ENCODE data around the gene UMAD1. TPM values are rescaled to one million over a fixed set of nuclear protein-coding genes. Genes with fewer than 3 reads are reported as not detected.

The UMAD1 gene
- total RNA-seq, 4 donors from 2014 or later: 15.2 to 28.2 (median 18.7) TPM

GRCh38 chr7:7699970-7700369 is 59.4 kb downstream of the UMAD1 start:
- Histone ChIP-seq H3K36me3 (no peaks in the 10 kb centered on the region), H3K27me3 (no peaks in the 10 kb centered on the region), H3K9me3 (no peaks in the 10 kb centered on the region), H3K4me3 (no peak overlapping the region), H3K27ac (no peak overlapping the region), H3K4me1 (no peaks in the 10 kb centered on the region)
- TF ChIP-seq POLR2A (IDR thresholded peaks at IDR 0.05) (no peak), CTCF (IDR thresholded peaks at IDR 0.05) (no peak)
- no peak for DNase-seq

GRCh38 chr7:7701527-7701926 is 61.0 kb downstream of the UMAD1 start:
- DNase-seq: no peak
- H3K4me1 ChIP-seq: no peaks in the 10 kb centered on the region
- no peak overlapping the region for H3K27ac ChIP-seq
- no peak for TF ChIP-seq CTCF (IDR thresholded peaks at IDR 0.05)
- no peak for TF ChIP-seq POLR2A (IDR thresholded peaks at IDR 0.05)
- no peaks in the 10 kb centered on the region for H3K36me3 ChIP-seq
- no peak overlapping the region for H3K4me3 ChIP-seq
- H3K27me3 ChIP-seq: no peaks in the 10 kb centered on the region
- H3K9me3 ChIP-seq: no peaks in the 10 kb centered on the region

- H3K4me3 ChIP-seq: no peak overlapping the region
- no peak overlapping the region for H3K27ac ChIP-seq
- H3K4me1 ChIP-seq: no peaks in the 10 kb centered on the region
Observed at GRCh38 chr7:7702826-7703225, 62.3 kb downstream of the UMAD1 start.

GRCh38 chr7:7703427-7703826 is 62.9 kb downstream of the UMAD1 start:
- Histone ChIP-seq H3K36me3 (no peaks in the 10 kb centered on the region), H3K4me1 (no peaks in the 10 kb centered on the region), H3K27ac (no peak overlapping the region), H3K27me3 (no peaks in the 10 kb centered on the region), H3K4me3 (peak overlapping the region in 2 of 4 donors; percentile 26 to 35), H3K9me3 (no peaks in the 10 kb centered on the region)
- TF ChIP-seq POLR2A (IDR thresholded peaks at IDR 0.05): no peak
- TF ChIP-seq CTCF (IDR thresholded peaks at IDR 0.05): no peak
- DNase-seq: peak in 1 of 3 donors; percentile 54

More at GRCh38 chr7:7702826-7703225, 62.3 kb downstream of the UMAD1 start:
- no peak for DNase-seq
- Histone ChIP-seq H3K27me3 (no peaks in the 10 kb centered on the region), H3K9me3 (no peaks in the 10 kb centered on the region), H3K36me3 (no peaks in the 10 kb centered on the region)
- TF ChIP-seq POLR2A (IDR thresholded peaks at IDR 0.05) (no peak), CTCF (IDR thresholded peaks at IDR 0.05) (no peak)

GRCh38 chr7:7704867-7705266 is 64.3 kb downstream of the UMAD1 start:
- no peaks in the 10 kb centered on the region for H3K9me3 ChIP-seq
- H3K27me3 ChIP-seq: no peaks in the 10 kb centered on the region
- no peak overlapping the region for H3K4me3 ChIP-seq
- no peaks in the 10 kb centered on the region for H3K4me1 ChIP-seq
- TF ChIP-seq CTCF (IDR thresholded peaks at IDR 0.05) (no peak), POLR2A (IDR thresholded peaks at IDR 0.05) (no peak)
- no peak overlapping the region for H3K27ac ChIP-seq
- no peak for DNase-seq
- no peaks in the 10 kb centered on the region for H3K36me3 ChIP-seq

GRCh38 chr7:7705318-7705717 is 64.8 kb downstream of the UMAD1 start:
- TF ChIP-seq POLR2A (IDR thresholded peaks at IDR 0.05) (no peak), CTCF (IDR thresholded peaks at IDR 0.05) (no peak)
- H3K27ac ChIP-seq: no peak overlapping the region
- DNase-seq: no peak
- H3K36me3 ChIP-seq: no peaks in the 10 kb centered on the region
- H3K9me3 ChIP-seq: no peaks in the 10 kb centered on the region
- H3K4me3 ChIP-seq: no peak overlapping the region
- no peaks in the 10 kb centered on the region for H3K27me3 ChIP-seq
- H3K4me1 ChIP-seq: no peaks in the 10 kb centered on the region

Data from Peyer's patch (tissue), 4 donors.